ENCODE measurements around the gene LELP1. TPM values are rescaled to one million over a fixed set of nuclear protein-coding genes. Genes with fewer than 3 reads are reported as not detected.

LELP1 gene
- total and polyA plus RNA-seq, 2 experiments from 2014 or later = not detected

- no peaks in the 10 kb centered on the region for H3K4me1 ChIP-seq (ENCODE audit: insufficient read depth)
- Mint-ChIP-seq H3K4me3 (no peak overlapping the region), H3K36me3 (ENCODE audit: low read depth) (no peaks in the 10 kb centered on the region), H3K27ac (no peak overlapping the region), H3K4me1 (peaks cover 4% of the 10 kb centered on the region; the same call in 2 of the 3 replicates), H3K9me3 (no peaks in the 10 kb centered on the region; the same call in 2 of the 3 replicates), H3K27me3 (ENCODE audit: insufficient read depth, low read depth, poor library complexity) (peaks cover 2% of the 10 kb centered on the region)
- no peaks in the 10 kb centered on the region for H4K20me1 ChIP-seq (replicated peaks; ENCODE audit: insufficient read depth)
- H3K36me3 ChIP-seq (ENCODE audit: insufficient read depth) = no peaks in the 10 kb centered on the region
- H2AFZ ChIP-seq = no peak overlapping the region
- no peaks in the 10 kb centered on the region for H3K9me2 ChIP-seq (ENCODE audit: insufficient read depth)
- H3F3A ChIP-seq (replicated peaks; ENCODE audit: low read depth) = no peaks in the 10 kb centered on the region
- no peak overlapping the region for H3K27ac ChIP-seq (ENCODE audit: low read depth)
- ATAC-seq = no peak
- H3K4me2 ChIP-seq = no peak overlapping the region
- TF ChIP-seq ZNF331 (CRISPR knock-in tag; IDR thresholded peaks at IDR 0.05; ENCODE audit: low read depth) (no peak), EZH2phosphoT487 (IDR thresholded peaks at IDR 0.05; ENCODE audit: unreplicated experiment) (no peak), CREB1 (CRISPR knock-in tag; IDR thresholded peaks at IDR 0.05; ENCODE audit: low read depth) (no peak), ZNF462 (CRISPR knock-in tag; IDR thresholded peaks at IDR 0.05) (no peak), ZNF114 (CRISPR knock-in tag; IDR thresholded peaks at IDR 0.05) (no peak), POLR2AphosphoS5 (IDR thresholded peaks at IDR 0.05; ENCODE audit: low read depth) (no peak), REST (IDR thresholded peaks at IDR 0.05; ENCODE audit: unreplicated experiment) (no peak), NANOG (IDR thresholded peaks at IDR 0.05; ENCODE audit: borderline replicate concordance) (no peak), CTCF (conservative IDR thresholded peaks at IDR 0.05; ENCODE audit: low read depth in 2 of 2) (no peak), ETS1 (IDR thresholded peaks at IDR 0.05) (no peak), EZH2 (IDR thresholded peaks at IDR 0.05; ENCODE audit: low read depth, unreplicated experiment) (no peak), JUNB (IDR thresholded peaks at IDR 0.05; ENCODE audit: unreplicated experiment) (no peak), STAT1 (IDR thresholded peaks at IDR 0.05; ENCODE audit: unreplicated experiment) (no peak)
- no peak for DNase-seq (ENCODE audit: low spot score)
- H3K79me2 ChIP-seq (replicated peaks; ENCODE audit: insufficient read depth) = no peaks in the 10 kb centered on the region
- no peaks in the 10 kb centered on the region for H3K27me3 ChIP-seq (ENCODE audit: insufficient read depth)
- no peak overlapping the region for H3K4me3 ChIP-seq
Observed at GRCh38 chr1:153212201-153212600, 9.0 kb downstream of the LELP1 start.
